Measurements from ENCODE around the gene C1orf210.
A peak's percentile ranks its signal among the peaks of the same experiment; 100 is the strongest.

Gene C1orf210

DNA sequence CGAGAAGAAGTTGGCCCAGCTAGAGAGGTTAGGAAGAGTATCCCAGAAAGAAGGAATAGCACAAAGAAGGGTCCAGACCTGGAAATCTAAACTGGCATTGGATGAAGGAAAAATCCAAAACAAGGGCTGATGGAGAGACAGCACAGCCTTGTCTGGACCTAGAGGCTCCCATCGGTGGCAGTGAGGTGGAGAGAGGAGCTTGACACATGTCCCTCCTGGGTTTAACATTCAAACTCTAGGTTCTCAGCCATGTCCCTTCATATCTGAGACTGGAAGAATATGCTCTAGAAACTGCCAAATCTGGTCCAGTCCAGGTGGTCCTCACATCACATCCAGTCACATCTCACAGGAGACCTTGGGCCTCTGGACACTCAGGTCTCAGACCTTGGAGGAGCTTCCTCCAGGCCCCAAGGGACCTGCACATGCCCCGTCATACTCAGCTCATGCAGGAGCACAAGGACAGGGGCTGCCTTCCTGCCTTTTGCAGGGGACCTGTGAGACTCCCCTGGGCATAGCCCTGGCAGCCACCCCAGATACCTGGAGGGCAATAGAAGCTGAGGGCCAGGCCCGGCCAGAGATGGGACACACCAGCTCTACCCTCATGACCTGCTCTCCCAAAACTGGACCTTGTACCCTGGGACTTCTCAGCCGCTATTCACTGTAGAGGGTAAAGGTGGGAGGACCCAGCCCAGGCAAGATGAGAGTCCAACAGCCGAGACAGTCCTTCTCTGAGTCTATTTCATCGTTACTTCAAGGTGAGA, 8.1 kb downstream of the C1orf210 start:
- TF ChIP-seq, protein P1, sequence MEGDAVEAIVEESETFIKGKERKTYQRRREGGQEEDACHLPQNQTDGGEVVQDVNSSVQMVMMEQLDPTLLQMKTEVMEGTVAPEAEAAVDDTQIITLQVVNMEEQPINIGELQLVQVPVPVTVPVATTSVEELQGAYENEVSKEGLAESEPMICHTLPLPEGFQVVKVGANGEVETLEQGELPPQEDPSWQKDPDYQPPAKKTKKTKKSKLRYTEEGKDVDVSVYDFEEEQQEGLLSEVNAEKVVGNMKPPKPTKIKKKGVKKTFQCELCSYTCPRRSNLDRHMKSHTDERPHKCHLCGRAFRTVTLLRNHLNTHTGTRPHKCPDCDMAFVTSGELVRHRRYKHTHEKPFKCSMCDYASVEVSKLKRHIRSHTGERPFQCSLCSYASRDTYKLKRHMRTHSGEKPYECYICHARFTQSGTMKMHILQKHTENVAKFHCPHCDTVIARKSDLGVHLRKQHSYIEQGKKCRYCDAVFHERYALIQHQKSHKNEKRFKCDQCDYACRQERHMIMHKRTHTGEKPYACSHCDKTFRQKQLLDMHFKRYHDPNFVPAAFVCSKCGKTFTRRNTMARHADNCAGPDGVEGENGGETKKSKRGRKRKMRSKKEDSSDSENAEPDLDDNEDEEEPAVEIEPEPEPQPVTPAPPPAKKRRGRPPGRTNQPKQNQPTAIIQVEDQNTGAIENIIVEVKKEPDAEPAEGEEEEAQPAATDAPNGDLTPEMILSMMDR (IDR thresholded peaks at IDR 0.05; ENCODE audit: unreplicated experiment in 3 of 3) = no peak
- H3K36me3 Mint-ChIP-seq (ENCODE audit: low read depth) = no peaks in the 10 kb centered on the region
- peaks cover 8% of the 10 kb centered on the region for H3K4me1 Mint-ChIP-seq
- H3K4me3 Mint-ChIP-seq = peak overlapping the region in 1 of 3 experiments; percentile 42
- no peaks in the 10 kb centered on the region for H3K9me3 Mint-ChIP-seq
- peak overlapping the region; percentile 82 to 93 (median 91) for H3K27ac Mint-ChIP-seq
- peaks cover 5% of the 10 kb centered on the region for H3K27me3 Mint-ChIP-seq (ENCODE audit: low read depth)

DNA sequence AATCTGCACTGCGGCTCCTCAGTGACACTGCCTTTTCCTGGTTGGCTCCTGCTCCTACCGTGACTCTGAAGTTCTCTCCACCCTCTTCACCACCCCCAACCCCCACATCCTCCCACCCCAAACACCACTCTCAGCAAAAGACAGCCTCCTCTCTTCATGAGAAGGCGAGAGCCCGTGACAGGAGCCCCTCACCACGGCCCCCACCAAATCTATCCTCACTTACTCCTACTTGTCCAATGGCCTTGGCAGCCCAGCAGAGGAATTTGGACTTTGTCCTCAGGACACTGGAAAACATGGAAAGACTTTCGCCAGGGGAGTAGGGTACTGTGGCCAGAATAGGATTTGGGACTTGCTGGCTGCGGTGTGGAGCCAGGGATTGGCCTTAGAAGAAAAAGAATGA, 8.7 kb downstream of the C1orf210 start:
- Mint-ChIP-seq H3K4me3 (peak overlapping the region in 1 of 3 experiments; percentile 42), H3K9me3 (no peaks in the 10 kb centered on the region), H3K27ac (peak overlapping the region; percentile 82 to 93 (median 91)), H3K27me3 (ENCODE audit: low read depth) (peaks cover 11% of the 10 kb centered on the region), H3K4me1 (peaks cover 10% of the 10 kb centered on the region), H3K36me3 (ENCODE audit: low read depth) (no peaks in the 10 kb centered on the region)
- TF ChIP-seq, protein P1 (IDR thresholded peaks at IDR 0.05; ENCODE audit: unreplicated experiment in 3 of 3) = no peak

DNA sequence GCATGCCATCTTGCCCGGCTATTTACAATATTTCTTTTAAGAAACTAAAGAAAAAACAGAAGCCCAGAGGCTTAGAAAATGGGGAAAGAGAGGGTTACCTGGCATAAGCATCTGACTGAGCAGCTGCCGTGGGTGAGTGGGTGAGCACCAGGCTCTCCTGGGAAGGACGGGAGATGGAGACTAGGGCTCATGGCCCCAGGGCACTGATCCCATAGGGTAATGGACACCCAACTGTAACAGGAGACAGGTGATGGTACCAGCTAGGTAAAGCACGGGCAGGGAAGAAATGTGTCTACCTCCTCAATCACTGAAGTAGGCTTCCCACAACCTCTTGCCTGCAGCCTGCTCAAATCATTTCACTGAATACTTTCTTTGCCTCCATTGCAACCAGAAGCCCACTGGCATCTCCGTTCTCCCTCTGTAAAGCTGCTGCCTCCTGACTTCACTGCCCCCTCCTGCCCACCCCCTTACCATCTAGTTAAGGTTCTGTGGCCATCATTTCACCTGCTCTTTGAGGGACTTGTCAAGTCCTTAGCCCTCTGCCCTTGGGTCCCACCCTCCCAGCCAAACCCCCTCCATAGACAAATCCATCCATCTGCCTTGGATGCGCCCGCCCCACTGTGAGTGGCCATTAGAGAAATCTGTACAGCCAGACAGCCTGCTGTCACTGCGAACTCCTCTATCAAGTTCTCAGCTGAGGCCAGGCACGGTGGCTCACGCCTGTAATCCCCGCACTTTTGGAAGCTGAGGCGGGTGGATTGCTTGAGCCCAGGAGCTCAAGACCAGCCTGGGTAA, 9.4 kb downstream of the C1orf210 start:
- peaks cover 16% of the 10 kb centered on the region for H3K27me3 Mint-ChIP-seq (ENCODE audit: low read depth)
- H3K27ac Mint-ChIP-seq = peak overlapping the region; percentile 82 to 93 (median 91)
- no peaks in the 10 kb centered on the region for H3K9me3 Mint-ChIP-seq
- peaks cover 17% of the 10 kb centered on the region for H3K4me1 Mint-ChIP-seq
- TF ChIP-seq, protein P1 (IDR thresholded peaks at IDR 0.05; ENCODE audit: unreplicated experiment in 3 of 3) = no peak
- peak overlapping the region in 1 of 3 experiments; percentile 42 for H3K4me3 Mint-ChIP-seq
- no peaks in the 10 kb centered on the region for H3K36me3 Mint-ChIP-seq (ENCODE audit: low read depth)

DNA sequence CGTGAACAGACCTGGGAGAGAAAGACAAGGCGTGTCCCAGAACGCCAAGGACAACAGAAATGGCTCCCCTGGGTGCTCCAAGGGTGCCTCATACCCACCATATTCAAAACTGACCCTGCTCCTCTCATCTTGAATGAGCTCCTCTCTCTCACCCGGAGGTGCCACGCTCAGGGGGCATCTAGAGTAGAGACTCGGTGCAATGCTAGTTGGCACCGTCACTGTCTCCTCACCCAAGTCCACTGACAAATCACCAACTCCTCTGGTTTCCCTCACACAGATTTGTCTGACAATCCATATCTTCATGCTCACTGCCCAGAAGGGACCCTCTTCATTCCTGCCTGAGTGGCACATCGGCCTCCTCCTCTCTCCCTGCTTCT, 10.6 kb downstream of the C1orf210 start:
- Mint-ChIP-seq H3K9me3 (no peaks in the 10 kb centered on the region), H3K4me3 (no peak overlapping the region), H3K27ac (peak overlapping the region; percentile 30 to 91 (median 87)), H3K27me3 (ENCODE audit: low read depth) (peaks cover 23% of the 10 kb centered on the region), H3K4me1 (peaks cover 19% of the 10 kb centered on the region), H3K36me3 (ENCODE audit: low read depth) (no peaks in the 10 kb centered on the region)
- TF ChIP-seq, protein P1 (IDR thresholded peaks at IDR 0.05; ENCODE audit: unreplicated experiment in 3 of 3) = no peak

DNA sequence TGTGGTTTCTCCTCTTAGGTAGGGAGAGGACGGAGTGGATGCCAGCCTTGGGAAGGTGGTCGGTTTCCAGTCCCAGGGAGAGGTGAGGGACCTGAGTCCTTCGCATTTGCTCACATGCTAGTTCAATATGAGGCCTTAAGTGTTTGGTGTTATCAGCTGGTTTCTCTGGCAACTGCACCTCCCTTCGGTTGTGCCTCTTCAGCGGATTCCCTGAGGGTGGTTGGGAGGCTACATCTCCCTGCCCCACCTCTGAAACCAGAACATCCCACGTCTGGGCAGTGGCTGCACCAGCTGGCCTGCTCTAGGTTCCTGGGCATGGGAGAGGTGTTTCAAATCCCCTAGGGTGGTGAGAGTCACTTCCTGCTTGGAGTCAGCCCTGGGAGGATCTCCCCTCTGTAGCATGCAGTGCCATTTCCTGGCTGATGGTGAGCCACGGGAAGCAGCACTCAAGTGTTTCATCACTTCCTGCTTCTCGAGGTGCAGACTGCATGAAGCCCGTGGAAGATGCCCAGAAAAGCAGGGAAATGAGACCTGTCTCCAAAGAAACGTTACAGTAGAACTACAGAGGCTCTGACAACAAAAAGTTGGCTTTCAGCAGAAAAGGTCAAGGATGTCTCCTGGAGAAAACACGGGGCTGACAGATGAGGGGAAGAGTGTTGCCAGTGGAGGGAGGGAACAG, 11.1 kb downstream of the C1orf210 start:
- Mint-ChIP-seq H3K4me3 (no peak overlapping the region), H3K4me1 (peaks cover 19% of the 10 kb centered on the region), H3K27me3 (ENCODE audit: low read depth) (peaks cover 23% of the 10 kb centered on the region), H3K9me3 (no peaks in the 10 kb centered on the region), H3K27ac (peak overlapping the region; percentile 30 to 87 (median 48)), H3K36me3 (ENCODE audit: low read depth) (no peaks in the 10 kb centered on the region)
- TF ChIP-seq, protein P1 (IDR thresholded peaks at IDR 0.05; ENCODE audit: unreplicated experiment in 3 of 3) = no peak

All from nephron (organoid).